ENCODE results near the gene RHNO1. TPM values are rescaled to one million over a fixed set of nuclear protein-coding genes. Genes with fewer than 3 reads are reported as not detected.
A peak's percentile ranks its signal among the peaks of the same experiment; 100 is the strongest.
"Not testable (repeated sequence)": the region's sequence is repeated elsewhere in the genome, so short reads cannot be mapped to it uniquely, and the experiment has no call there.

The RHNO1 gene
- total RNA-seq, 1 donor from 2014 or later = 24.5 TPM

DNA sequence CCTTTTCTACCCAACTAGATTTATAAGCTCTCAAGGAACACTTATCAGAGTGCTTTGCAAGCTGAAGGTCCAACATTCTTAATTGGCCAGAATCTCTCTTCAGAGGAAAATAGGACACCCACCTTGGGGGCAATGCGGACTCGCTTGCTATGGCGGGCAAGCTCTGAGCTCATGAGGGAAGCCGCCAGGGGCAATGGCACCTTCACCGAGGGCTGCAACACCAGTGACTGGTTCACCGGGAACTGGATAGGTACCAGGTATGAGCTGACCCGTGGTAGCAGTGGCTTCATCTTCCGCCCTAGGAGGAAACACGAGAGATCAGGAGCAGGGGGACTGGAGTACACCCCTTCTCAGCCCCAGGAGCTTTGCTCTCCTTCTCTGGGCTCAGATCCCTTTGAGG lies 12.8 kb upstream of the RHNO1 start:
- H3K9me3 Mint-ChIP-seq (ENCODE audit: unreplicated experiment) = no peaks in the 10 kb centered on the region
- H3K27ac Mint-ChIP-seq (ENCODE audit: unreplicated experiment) = no peak overlapping the region
- DNase-seq (ENCODE audit: extremely low spot score, unreplicated experiment) = no peak
- H3K27me3 Mint-ChIP-seq (ENCODE audit: unreplicated experiment) = no peaks in the 10 kb centered on the region
- no peak overlapping the region for H3K4me3 Mint-ChIP-seq (ENCODE audit: unreplicated experiment)
- TF ChIP-seq, protein P1, sequence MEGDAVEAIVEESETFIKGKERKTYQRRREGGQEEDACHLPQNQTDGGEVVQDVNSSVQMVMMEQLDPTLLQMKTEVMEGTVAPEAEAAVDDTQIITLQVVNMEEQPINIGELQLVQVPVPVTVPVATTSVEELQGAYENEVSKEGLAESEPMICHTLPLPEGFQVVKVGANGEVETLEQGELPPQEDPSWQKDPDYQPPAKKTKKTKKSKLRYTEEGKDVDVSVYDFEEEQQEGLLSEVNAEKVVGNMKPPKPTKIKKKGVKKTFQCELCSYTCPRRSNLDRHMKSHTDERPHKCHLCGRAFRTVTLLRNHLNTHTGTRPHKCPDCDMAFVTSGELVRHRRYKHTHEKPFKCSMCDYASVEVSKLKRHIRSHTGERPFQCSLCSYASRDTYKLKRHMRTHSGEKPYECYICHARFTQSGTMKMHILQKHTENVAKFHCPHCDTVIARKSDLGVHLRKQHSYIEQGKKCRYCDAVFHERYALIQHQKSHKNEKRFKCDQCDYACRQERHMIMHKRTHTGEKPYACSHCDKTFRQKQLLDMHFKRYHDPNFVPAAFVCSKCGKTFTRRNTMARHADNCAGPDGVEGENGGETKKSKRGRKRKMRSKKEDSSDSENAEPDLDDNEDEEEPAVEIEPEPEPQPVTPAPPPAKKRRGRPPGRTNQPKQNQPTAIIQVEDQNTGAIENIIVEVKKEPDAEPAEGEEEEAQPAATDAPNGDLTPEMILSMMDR (IDR thresholded peaks at IDR 0.05) = no peak
- H3K4me1 Mint-ChIP-seq (ENCODE audit: unreplicated experiment) = peaks cover 5% of the 10 kb centered on the region
- peaks cover 7% of the 10 kb centered on the region for H3K36me3 Mint-ChIP-seq (ENCODE audit: unreplicated experiment)

DNA sequence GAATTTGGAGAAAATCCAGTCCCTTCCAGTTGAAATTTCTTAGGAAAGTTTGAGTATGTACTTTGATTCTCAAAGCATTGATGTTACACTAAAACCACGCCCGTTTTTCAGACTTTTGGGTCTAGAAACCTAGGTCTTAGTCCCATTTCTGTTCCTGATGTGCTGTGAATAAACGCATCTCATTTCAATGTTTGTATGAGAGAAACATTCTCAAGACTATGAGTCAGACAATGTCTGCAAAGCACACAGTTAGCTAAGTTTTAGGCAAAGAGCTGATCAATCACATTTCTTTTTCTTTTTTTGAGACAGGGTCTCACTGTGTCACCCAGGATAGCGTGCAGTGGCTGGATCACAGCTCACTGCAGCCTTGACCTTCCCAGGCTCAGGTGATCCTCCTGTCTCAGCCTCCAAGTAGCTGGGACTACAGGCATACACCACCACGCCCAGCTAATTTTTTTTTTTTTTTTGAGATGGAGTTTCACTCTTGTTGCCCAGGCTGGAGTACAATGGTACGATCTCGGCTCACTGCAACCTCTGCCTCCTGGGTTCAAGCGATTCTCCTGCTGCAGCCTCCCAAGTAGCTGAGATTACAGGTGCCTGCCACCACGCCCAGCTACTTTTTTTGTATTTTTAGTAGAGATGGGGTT lies 7.9 kb upstream of the RHNO1 start:
- not testable (repeated sequence) for DNase-seq (ENCODE audit: extremely low spot score, unreplicated experiment); H3K27ac Mint-ChIP-seq (ENCODE audit: unreplicated experiment); H3K9me3 Mint-ChIP-seq (ENCODE audit: unreplicated experiment); H3K27me3 Mint-ChIP-seq (ENCODE audit: unreplicated experiment); H3K4me1 Mint-ChIP-seq (ENCODE audit: unreplicated experiment); H3K36me3 Mint-ChIP-seq (ENCODE audit: unreplicated experiment); H3K4me3 Mint-ChIP-seq (ENCODE audit: unreplicated experiment)

DNA sequence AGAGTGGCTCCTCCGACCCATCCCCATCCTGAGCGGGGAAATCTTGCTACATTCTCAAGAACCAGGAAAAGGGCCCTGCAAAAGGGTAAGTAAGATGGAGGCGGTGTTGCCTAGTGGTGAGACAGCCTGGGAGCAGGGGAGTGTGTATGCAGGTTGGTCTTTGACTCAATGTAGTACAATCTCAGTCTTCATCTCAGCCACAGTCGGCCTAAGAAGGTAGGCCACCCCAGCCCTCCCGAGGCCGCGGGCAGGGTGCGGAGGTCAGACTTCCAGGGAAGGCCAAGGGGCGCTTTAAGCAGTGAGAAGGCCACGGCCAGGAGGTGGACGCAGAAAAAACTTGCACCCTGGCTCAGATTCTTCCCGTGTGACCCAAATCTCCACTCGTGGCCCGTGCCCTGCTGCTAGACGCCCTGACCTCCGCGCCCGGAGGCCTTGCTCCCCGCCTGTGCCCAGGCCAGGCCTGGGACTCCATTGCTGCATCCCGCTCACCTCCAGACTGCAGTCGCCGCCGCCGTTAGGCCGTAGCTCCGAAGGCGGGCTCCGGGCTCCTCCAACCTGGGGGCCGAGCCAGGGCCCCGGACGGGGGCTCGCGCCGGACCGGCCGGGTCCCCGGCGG lies 484 bp upstream of the RHNO1 start:
- no peaks in the 10 kb centered on the region for H3K9me3 Mint-ChIP-seq (ENCODE audit: unreplicated experiment)
- no peak for DNase-seq (ENCODE audit: extremely low spot score, unreplicated experiment)
- TF ChIP-seq, protein P1 (IDR thresholded peaks at IDR 0.05) = no peak
- peak overlapping the region; percentile 79 for H3K4me3 Mint-ChIP-seq (ENCODE audit: unreplicated experiment)
- H3K27ac Mint-ChIP-seq (ENCODE audit: unreplicated experiment) = peak overlapping the region; percentile 73
- no peaks in the 10 kb centered on the region for H3K27me3 Mint-ChIP-seq (ENCODE audit: unreplicated experiment)
- H3K4me1 Mint-ChIP-seq (ENCODE audit: unreplicated experiment) = peaks cover 18% of the 10 kb centered on the region
- no peaks in the 10 kb centered on the region for H3K36me3 Mint-ChIP-seq (ENCODE audit: unreplicated experiment)

DNA sequence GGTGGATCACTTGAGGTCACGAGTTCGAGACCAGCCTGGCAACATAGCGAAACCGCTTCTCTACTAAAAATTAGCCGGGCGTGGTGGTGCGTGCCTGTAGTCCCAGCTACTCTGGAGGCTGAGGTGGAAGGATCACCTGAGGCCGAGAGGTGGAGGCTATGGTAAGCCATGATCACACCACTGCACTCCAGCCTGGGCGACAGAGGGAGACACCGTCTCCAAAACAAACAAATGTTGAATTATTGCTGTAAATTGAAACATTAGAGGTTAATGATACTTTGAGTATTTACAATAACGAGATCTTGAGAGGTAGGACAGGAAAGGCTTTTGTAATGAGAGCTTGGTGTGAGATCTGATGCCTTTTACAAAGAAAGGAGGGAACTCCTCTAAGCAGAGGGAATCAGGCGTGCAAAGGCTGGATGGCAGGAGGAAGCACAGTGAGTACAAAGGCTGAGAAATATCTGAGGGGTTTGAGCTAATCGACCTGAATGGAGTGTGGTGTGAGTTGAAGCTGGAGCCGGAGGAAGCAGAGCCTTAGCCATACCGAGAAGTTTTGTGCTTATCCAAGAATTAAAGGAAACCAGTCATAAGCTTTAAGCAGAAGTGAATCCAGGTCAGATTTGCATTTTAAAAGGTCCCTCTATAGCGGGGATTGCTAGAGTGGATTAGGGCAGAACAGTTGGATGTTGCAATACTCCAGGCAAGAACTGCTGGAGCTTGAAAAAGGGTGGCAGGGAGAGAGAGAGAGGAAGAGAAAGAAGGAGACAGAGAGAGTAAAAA lies 1.1 kb downstream of the RHNO1 start:
- H3K4me3 Mint-ChIP-seq (ENCODE audit: unreplicated experiment) = peak overlapping the region; percentile 90
- H3K9me3 Mint-ChIP-seq (ENCODE audit: unreplicated experiment) = no peaks in the 10 kb centered on the region
- no peaks in the 10 kb centered on the region for H3K36me3 Mint-ChIP-seq (ENCODE audit: unreplicated experiment)
- DNase-seq (ENCODE audit: extremely low spot score, unreplicated experiment) = no peak
- TF ChIP-seq, protein P1 (IDR thresholded peaks at IDR 0.05) = peak; percentile 23
- no peaks in the 10 kb centered on the region for H3K27me3 Mint-ChIP-seq (ENCODE audit: unreplicated experiment)
- peak overlapping the region; percentile 98 for H3K27ac Mint-ChIP-seq (ENCODE audit: unreplicated experiment)
- H3K4me1 Mint-ChIP-seq (ENCODE audit: unreplicated experiment) = peaks cover 18% of the 10 kb centered on the region

DNA sequence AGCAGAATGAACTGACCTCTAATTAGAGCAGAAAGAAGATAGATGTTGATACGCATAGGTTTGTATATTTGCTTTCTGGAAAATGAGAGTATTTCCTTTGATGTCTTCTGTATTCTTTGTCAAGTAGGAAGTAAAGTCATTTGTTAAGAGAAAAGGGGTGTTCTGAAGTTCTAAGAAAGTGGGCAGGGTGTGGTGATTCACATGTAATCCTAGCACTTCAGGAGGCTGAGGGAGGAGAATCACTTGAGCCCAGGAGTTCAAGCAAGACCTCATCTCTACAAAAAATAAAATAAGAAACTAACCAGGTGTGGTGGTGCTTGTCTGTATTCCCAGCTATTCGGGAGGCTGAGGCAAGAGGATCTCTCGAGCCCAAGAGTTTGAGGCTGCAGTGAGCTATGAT lies 2.8 kb downstream of the RHNO1 start:
- Mint-ChIP-seq H3K9me3 (ENCODE audit: unreplicated experiment) (no peaks in the 10 kb centered on the region), H3K4me3 (ENCODE audit: unreplicated experiment) (no peak overlapping the region), H3K36me3 (ENCODE audit: unreplicated experiment) (no peaks in the 10 kb centered on the region), H3K4me1 (ENCODE audit: unreplicated experiment) (peaks cover 18% of the 10 kb centered on the region), H3K27ac (ENCODE audit: unreplicated experiment) (no peak overlapping the region), H3K27me3 (ENCODE audit: unreplicated experiment) (no peaks in the 10 kb centered on the region)
- TF ChIP-seq, protein P1 (IDR thresholded peaks at IDR 0.05) = no peak
- no peak for DNase-seq (ENCODE audit: extremely low spot score, unreplicated experiment)

Measured in osteocyte (in vitro differentiated cells).